Glomerular endothelial cell (primary cell): ENCODE results near the gene ATE1. TPM values are rescaled to one million over a fixed set of nuclear protein-coding genes. Genes with fewer than 3 reads are reported as not detected.
"Not testable (repeated sequence)": the region's sequence is repeated elsewhere in the genome, so short reads cannot be mapped to it uniquely, and the experiment has no call there.

ENCODE experiments used
- DNase-seq: peaks from one replicate; pipeline ENCODE4 v3.0.0-alpha.2; 2011; ENCODE audit warnings: low read depth, low spot score; ENCODE audit errors: extremely low read depth
- total RNA-seq: library from RNA; depleted of rRNA; stranded (reverse); fragments of >200 nt; gene quantifications from 2 replicates; pipeline ENCODE4 v1.2.3, GENCODE V29; 2015

ATE1 gene
- total RNA-seq, 1 donor from 2014 or later, result 21.9 TPM

DNA sequence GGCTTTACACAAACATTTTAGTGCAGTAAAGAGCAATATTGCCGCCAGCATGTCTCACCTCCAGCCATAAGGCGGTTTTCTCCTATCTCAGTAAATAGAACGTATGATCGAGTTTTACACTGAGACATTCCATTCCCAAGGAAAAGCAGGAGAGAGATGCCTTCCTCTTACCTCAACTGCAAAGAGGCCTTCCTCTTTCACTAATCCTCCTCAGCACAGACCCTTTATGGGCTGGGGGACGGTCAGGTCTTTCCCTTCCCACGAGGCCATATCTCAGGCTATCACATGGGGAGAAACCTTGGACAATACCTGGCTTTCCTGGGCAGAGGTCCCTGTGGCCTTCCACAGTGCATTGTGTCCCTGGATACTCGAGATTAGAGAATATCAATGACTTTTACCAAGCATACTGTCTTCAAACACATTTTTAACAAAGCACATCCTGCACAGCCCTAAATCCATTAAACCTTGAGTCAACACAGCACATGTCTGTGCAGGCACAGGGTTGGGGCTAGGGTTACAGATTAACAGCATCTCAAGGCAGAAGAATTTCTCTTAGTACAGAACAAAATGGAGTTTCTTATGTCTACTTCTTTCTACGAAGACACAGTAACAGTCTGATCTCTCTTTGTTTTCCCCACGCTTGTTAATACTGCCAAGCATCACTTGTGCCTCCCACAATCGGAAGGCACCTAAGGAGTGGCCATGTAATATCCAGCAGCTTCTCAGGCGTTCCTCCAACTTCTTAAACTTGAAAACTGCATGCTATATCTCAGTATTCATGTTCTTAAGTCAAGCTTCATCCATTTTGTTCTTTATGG is 2.6 kb upstream of the ATE1 start:
- not testable (repeated sequence) for DNase-seq

DNA sequence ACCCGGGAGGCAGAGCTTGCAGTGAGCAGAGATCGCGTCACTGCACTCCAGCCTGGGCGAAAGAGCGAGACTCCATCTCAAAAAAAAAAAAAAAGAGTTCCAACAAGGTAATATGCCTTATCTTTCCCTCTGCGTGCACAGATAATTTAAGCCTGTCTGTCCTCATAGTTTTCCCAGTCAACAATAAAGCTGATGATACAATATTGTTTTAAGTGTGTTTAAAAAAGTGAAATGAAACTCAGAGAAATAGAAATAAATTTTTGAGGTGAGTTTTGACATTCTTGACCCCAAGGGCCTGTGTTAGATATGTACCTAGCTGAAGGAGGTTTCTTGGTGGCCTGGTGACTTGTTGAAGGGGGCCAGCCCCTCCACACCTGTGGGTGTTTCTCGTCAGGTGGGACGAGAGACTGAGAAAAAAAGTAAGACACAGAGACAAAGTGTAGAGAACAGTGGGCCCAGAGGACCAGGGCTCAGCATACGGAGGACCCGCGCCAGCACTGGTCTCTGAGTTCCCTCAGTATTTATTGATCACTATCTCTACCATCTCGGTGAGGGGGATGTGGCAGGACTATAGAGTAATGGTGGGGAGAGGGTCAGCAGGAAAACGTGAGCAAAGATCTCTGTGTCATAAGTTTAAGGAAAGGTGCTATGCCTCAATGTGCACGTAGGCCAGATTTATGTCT is 1.9 kb upstream of the ATE1 start:
- DNase-seq, result not testable (repeated sequence)

DNA sequence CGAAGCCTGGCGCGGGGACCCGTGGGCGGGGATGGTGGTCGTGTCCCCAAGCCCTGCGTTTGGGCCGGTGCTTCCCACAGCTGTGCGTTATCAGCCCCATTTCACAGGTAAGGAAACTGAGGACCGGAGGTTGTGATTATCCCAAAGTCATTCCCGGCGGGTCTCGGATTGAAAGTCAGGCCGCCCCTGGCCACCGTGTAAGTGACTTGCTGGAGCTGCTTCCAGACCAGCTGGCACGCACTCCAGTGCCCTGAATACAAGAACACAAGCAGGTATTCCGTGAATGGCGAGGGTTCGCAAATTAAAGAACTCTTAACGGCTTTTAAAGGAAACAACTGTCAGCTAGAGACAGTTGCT is 675 bp upstream of the ATE1 start:
- no peak for DNase-seq

DNA sequence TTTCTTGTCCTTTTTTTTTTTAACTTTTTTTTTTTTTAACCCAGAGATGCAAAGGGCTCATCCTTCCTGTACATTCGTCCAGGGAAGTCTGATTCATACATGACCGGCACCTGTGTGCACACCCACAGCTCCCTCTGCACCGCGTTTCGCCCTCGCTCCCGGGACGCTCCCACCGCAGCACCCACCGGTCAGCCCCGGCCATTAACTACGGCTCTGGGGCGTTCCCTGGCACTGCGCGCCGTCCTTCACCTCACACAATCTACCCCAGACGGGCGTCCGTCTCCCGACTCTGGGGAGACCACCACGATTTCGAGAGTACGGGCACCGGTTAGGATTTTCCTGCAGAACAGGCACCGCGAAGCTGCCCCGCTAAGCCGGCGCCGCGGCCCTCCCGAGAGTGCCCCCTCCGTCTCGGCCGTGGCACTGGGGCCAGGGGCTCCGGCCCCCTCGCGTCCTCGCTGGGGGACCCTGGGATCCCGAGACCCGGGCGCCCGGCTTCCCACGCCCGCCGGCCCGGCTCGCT is 452 bp downstream of the ATE1 start:
- DNase-seq, result no peak

DNA sequence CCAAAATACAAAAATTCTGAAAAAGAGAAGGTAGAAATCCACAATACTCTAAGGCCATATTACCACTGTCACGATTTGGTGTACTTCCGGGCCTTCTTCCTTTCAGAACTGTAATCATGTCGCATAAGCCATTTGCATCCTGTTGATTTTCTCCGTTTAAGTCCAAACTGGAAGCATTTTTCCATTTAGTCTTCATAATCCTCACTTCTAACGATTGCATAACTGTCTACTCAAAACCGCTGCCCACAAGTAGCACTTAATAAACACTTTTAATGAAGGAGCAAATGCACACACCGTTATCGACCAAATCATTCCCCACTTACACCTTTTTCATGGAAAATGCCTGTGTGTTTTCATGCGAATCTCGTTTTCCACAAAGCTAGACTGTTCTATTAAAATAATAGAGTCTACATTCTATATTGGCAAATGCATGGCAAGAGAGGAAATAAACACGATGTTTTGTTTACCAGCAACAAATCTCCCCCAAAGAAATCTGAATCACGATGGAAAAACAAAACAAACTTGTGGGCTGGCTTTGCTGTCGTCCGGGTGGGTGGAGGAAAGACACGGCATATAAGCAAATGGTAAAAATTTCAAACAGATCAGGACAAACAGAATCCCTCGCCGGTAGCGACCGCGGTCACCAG is 1.0 kb downstream of the ATE1 start:
- no peak for DNase-seq

DNA sequence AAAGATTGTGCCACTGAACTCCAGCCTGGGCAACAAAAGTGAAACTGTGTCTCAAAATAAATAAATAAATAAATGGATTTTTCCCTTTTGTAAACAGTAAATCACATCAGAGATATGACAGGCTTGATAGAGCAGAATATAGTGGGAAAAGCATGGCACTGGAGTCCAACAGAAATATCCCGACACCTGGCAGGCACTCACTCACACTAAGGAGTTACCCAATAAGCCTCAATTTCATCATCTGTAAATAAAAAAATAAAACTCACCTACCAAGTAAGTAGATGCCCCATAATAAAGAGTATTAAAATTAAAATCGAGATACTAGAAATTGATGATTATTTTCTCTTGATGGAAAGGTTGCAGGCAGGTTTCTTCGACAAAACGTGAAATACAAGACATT is 1.7 kb downstream of the ATE1 start:
- no peak for DNase-seq

DNA sequence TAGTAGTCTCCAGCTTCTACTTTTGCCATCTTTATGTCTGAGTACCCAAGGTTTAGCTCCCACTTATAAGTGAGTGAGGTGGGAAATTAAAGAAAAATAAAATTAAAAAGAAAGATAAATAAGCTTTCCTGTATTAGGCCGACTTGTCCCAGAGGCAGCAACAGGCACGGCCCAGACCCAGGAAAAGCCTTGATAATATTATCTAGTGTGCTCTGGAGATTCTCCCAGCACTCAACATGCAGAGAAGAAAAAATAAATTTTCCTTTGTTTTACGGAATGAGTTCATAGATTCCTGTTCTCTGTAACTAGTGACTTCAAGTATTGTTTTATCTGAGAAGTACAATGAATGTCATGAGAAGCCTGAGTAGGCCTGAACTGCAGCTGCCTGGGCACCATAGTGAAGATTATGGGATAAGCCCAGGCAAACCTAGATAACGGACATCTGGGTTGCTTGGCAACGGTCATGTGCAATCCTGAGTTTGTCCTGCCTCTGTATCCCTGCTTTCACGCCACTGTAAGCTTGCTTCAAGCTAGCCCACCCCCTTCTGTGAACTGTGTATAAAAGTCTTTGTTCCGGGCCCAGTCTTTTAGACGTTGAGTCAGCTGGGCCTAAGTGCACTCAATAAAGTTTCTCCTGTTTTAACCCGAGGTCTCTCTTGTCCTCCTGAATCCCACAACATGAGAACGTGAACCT is 6.4 kb downstream of the ATE1 start:
- DNase-seq, result no peak

DNA sequence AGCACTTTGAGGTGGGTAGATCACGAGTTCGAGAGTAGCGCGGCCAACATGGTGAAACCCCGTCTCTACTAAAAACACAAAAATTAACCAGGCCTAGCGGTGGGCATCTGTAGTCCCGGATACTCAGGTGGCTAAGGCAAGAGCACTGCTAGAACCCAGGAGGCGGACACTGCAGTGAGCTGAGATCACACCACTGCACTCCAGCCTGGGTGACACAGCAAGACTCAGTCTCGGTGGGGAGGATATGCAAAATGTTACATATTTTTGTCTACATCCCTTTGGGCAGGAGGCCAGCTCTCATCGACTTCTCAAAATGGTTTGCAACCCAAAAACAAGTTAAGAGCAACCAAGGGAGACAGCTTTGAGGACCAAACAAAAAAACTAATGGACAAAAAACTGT is 8.2 kb downstream of the ATE1 start:
- no peak for DNase-seq

DNA sequence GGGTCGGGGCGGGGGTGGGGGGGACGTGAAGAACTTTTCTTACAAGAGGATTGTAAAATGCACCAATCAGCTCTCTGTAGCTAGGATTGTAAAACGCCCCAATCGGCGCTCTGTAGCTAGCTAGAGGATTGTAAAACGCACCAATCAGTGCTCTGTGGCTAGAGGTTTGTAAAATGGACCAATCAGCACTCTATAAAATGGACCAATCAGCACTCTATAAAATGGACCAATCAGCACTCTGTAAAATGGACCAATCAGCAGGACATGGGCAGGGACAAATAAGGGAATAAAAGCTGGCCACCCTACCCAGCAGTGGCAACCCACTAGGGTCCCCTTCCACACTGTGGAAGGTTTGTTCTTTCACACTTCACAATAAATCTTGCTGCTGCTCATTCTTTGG is 9.0 kb downstream of the ATE1 start:
- DNase-seq, result not testable (repeated sequence)

DNA sequence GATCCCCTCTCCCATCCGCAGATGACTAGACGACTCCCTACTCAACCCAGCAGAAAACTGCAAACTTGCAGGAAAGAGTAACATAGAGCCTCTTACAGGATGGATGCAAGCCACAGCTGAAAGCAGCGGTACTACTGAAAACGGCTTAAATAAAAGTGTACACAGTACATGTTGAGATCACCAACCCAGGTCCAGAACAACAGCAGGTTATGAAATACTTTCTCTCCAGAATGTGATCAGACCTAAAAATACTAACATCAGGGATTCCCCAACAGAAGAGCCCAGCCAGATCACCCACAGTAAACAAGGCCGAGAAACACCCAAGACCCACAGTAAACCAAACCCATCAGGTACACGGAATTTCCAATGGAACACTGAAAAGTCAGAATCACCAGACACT is 13.2 kb downstream of the ATE1 start:
- DNase-seq, result no peak

DNA sequence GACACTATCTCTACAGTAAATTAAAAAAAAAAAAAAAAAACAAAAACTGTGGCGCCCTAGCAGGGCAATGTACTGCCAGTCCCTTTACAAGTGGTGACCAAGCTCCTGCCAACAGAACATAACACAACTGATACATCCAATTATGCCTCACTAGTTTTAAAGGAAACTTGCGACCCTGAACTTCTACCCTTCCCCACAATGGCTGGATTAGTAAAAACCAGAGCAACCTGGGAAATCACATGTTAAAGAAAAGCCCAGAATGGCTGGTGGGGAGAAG is 16.5 kb downstream of the ATE1 start:
- DNase-seq, result no peak

DNA sequence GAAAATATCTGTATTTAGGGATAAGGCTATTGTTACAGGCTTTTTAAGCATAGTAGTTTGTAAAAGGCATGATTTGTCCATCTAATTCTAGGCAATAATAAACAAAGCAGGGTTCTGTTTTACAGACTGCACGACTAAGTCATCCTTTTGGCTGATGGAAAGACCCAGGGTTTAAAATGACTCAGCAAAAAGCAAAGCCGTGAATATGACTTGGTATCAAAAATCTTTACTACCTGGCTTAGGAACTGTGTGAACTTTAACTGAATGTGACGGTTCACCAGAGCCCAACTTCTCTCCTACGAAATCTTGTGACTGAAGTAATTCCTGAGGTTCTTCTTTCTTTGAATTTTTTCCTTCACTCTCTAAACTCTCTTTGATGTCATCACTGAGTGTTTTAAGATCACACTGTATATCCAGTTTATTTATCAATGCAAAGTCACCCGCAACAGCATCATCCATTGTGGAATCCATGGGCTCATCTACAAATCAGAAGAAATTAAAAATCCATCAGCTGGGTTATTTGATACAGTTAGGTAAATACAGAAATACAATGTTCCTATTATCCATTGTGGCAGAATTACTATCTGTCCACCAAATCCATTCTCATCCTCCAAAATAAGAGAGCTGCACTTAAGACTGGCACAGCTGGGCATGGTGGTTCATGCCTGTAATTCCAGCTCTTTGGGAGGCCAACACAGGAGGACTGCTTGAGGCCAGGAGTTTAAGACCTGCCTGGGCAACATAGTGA is 17.0 kb downstream of the ATE1 start:
- DNase-seq, result no peak

DNA sequence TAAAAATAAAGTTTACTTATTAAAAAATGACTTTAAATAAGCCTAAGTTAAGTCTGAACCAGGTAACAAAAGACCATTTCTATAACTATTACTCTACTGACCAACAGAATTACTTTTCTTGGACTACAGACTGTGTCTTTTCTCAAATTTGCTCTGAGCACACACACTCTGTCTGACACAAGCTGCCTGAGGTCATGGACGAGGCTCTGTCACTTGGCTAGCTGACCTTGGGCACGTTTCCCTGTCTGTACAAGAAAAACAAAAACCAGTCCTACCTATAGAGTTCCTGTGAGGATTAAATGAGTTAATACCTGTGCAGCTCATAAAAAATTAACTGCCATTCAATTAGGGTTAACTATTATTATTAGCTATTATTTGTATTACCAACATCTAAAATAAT is 22.9 kb downstream of the ATE1 start:
- no peak for DNase-seq

DNA sequence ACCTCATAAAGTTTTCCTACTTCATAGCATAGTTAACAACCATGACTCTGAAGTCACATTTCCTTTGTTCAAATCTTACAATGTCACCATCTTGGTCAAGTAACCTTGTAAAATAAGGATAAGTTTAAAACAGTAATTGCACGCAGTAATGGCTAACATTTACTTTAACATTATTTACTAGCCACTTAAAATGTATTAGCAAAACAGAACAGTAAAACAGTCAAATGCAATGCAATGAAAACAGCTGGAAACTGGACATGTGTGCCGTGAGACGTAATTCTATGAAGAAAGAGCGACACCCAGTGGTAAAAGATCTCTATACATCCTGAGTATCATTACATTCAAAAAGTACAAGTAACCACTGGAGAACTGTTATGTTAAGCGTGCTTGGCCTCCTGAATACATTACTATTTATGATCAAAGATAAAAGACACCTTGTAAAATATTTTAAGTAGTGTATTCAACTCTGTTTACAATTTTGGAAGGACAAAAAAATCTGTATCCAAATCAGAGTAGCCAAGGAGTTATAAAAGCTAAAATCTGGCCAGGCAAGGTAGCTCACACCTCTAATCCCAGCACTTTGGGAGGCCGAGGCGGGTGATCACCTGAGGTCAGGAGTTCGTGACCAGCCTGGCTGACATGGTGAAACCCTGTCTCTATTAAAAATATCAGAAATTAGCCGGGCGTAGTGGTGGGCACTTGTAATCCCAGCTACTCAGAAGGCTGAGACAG is 27.2 kb downstream of the ATE1 start:
- peak; percentile 50 for DNase-seq

DNA sequence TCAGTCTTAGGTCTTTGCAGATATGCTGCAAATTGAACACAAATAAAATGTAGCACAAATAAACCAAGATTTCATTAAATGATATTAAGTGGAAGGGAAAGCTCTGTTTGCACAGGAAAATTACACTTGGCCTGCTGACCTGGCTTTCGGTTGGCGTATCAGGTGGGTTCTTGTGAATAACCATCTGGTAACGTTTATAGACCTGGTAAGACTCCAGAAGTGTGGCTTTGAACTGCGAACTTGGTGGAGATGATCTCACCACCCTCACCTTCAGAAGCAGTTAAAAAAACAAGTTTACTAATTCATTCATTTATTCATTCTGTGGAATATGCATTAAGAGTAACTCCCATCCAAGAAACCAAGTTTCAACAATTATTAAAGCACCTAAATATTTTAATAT is 28.1 kb downstream of the ATE1 start:
- DNase-seq, result no peak

DNA sequence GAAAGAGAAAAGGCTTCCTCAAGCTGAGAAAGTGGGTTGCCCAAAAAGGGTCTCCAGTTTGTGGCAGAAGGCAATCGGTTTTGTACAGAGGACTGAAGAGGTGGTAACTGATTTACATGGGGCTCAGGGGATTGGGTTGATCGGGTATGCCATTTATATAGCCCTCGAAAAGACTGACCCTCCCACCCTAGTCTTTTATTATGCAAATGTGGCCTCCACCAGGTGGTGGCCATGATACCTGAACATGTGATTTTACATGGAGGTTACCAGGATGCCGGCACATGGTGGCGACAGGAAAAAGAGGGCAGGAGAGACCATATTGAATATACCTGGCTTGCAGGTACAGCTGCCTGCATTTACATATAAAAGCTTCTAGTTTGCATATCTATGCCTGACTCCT is 36.7 kb downstream of the ATE1 start:
- DNase-seq, result no peak

DNA sequence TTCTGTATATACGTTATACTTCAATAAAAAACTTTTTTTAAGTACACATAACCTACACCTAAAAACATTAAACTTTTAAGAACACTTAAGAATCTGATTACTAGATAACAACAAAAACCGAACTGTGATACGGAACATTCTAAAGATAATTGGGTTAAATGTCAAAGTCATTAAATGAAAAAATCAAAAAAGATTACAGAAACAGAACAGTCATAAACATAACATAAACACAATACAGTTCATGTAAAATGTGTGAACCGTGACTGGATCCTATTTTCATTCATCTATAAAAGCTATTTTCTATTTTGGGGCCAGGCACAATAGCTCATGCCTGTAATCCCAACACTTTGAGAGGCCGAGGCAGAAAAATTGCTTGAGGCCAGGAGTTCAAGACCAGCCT is 38.6 kb downstream of the ATE1 start:
- no peak for DNase-seq

DNA sequence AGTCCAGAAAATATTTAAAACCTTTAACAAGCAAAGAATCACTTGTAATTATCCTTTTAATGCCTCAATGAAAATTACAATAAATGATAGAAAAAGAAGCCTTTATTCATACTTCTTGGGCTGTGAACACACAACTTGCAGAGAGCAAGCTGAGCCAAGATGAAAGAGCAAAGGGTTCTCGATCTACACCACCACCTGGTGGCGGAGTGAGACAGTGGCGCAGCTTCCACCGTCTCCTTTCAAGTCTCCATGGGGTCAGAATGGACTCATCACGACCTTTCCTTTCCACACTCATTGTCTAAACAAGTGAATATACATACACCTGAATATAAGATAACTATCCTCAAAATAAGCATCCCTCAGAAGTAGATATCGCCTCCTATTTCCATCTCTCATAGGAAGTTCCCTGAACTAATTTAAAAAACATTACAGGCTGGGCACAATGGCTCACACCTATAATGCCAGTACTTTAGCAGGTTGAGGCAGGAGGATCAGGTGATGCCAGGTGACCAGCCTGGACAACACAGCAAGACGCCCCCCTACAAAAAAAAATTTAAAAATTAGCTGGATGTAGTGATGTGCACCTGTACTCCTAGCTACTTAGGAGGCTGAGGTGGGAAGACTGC is 40.7 kb downstream of the ATE1 start:
- DNase-seq, result no peak

DNA sequence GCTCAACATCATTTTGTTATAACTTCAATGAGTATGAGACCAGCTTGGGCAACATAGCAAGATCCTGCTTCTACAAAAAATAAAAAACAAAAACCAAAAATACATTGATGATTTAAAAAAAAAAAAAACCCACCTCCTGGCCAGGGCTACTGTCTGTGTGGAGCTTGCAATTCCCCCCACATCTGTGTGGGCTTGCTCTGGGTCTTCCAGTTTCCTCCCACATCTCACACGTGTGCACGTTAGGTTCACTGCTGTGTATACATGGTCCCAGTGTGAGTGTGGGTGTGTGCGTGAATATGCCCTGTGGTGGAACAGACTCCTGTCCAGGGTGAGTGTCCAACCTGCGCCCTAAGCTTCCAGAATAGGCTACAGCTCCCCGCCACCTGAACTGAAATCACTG is 41.6 kb downstream of the ATE1 start:
- DNase-seq, result no peak

DNA sequence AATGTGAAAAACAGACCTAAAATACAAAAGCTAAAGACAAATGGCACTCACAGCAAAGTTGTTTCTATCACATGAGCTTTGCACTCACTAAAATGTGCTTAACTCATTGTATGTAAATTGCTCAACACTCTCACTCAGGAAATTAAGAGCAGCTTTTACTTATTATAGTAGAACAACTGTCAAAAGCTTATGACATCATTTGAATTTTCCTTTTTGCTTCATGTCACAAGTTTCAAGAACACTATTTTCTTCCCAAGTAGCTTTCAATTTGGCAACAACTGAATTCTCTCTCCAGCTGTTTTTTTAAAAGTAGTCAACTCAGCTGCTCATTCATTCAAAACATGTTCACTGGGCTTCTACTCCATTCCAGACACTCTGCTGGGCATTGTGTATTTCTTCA is 46.9 kb downstream of the ATE1 start:
- DNase-seq, result no peak
